Measurements from ENCODE around the gene ZC3HAV1. TPM values are rescaled to one million over a fixed set of nuclear protein-coding genes. Genes with fewer than 3 reads are reported as not detected.

Gene ZC3HAV1
- total and polyA plus RNA-seq, 2 of the 13 experiments (the other 11 are each of a cell fraction or from before 2014, with no cell fraction given) = 12.7 to 23.7 TPM

GRCh38 chr7:139047970-139048369, 61.5 kb downstream of the ZC3HAV1 start (continued):
- TF ChIP-seq, protein P1, sequence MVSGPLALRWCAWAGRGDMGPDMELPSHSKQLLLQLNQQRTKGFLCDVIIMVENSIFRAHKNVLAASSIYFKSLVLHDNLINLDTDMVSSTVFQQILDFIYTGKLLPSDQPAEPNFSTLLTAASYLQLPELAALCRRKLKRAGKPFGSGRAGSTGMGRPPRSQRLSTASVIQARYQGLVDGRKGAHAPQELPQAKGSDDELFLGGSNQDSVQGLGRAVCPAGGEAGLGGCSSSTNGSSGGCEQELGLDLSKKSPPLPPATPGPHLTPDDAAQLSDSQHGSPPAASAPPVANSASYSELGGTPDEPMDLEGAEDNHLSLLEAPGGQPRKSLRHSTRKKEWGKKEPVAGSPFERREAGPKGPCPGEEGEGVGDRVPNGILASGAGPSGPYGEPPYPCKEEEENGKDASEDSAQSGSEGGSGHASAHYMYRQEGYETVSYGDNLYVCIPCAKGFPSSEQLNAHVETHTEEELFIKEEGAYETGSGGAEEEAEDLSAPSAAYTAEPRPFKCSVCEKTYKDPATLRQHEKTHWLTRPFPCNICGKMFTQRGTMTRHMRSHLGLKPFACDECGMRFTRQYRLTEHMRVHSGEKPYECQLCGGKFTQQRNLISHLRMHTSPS (CRISPR knock-in tag; IDR thresholded peaks at IDR 0.05; ENCODE audit: low read depth) = no peak
- TF ChIP-seq SAFB2 (CRISPR knock-in tag; IDR thresholded peaks at IDR 0.05; ENCODE audit: borderline replicate concordance, low read depth) (no peak), ZNF407 (CRISPR knock-in tag; IDR thresholded peaks at IDR 0.05; ENCODE audit: not compliant biosample characterization) (no peak), CEBPZ (IDR thresholded peaks at IDR 0.05; ENCODE audit: low read length) (no peak), ARNT2 (CRISPR knock-in tag; IDR thresholded peaks at IDR 0.05; ENCODE audit: low read depth) (no peak), NONO (IDR thresholded peaks at IDR 0.05) (no peak), NONO (CRISPR knock-in tag; conservative IDR thresholded peaks at IDR 0.05) (no peak)
